Hepatocyte (in vitro differentiated cells): ENCODE results near the gene ATP6V1F. TPM values are rescaled to one million over a fixed set of nuclear protein-coding genes. Genes with fewer than 3 reads are reported as not detected.

Experiments
- DNase-seq: peaks from one replicate; pipeline ENCODE4 v3.0.0-alpha.2; 2016; ENCODE audit warnings: low spot score
- H2AFZ ChIP-seq: fragments of 200-600 bp; sonication (generic); 2 replicates; pipeline ENCODE4 v1.6.0; 2016; ENCODE audit warnings: antibody characterized with exemption, mild to moderate bottlenecking
- H3K27ac ChIP-seq: fragments of 200-600 bp; sonication (generic); 2 replicates; pipeline ENCODE4 v1.5.1; 2016; ENCODE audit warnings: mild to moderate bottlenecking
- H3K27me3 ChIP-seq: fragments of 200-600 bp; sonication (generic); 2 replicates; pipeline ENCODE4 v1.6.1; 2016
- H3K36me3 ChIP-seq: fragments of 200-600 bp; sonication (generic); replicated peaks from 2 replicates; pipeline ENCODE4 v1.5.1; 2016; ENCODE audit warnings: low read depth; ENCODE audit not compliant: insufficient read depth
- H3K4me1 ChIP-seq: fragments of 200-600 bp; sonication (generic); 2 replicates; pipeline ENCODE4 v1.5.1; 2016; ENCODE audit warnings: mild to moderate bottlenecking, moderate library complexity; ENCODE audit not compliant: insufficient read depth
- H3K4me2 ChIP-seq: fragments of 200-600 bp; sonication (generic); 2 replicates; pipeline ENCODE4 v1.6.0; 2016
- H3K4me3 ChIP-seq: fragments of 200-600 bp; sonication (generic); 2 replicates; pipeline ENCODE4 v1.5.1; 2016; ENCODE audit warnings: mild to moderate bottlenecking
- H3K79me2 ChIP-seq: fragments of 200-600 bp; sonication (generic); 2 replicates; pipeline ENCODE4 v1.6.0; 2017; ENCODE audit warnings: mild to moderate bottlenecking
- H3K9me2 ChIP-seq: fragments of 200-600 bp; sonication (generic); replicated peaks from 2 replicates; pipeline ENCODE4 v1.6.0; 2017; ENCODE audit warnings: mild to moderate bottlenecking; ENCODE audit not compliant: insufficient read depth
- H3K9me3 ChIP-seq: fragments of 200-600 bp; sonication (generic); 2 replicates; pipeline ENCODE4 v1.5.1; 2016; ENCODE audit warnings: low read depth, mild to moderate bottlenecking
- H4K20me1 ChIP-seq: fragments of 200-600 bp; sonication (generic); 2 replicates; pipeline ENCODE4 v1.6.0; 2016; ENCODE audit warnings: mild to moderate bottlenecking; ENCODE audit not compliant: insufficient read depth, poor library complexity, severe bottlenecking
- CTCF ChIP-seq: fragments of 200-600 bp; sonication (generic); IDR thresholded peaks from 2 replicates; pipeline ENCODE4 v1.5.1; 2016; ENCODE audit warnings: antibody characterized with exemption, mild to moderate bottlenecking; ENCODE audit not compliant: poor library complexity
- EZH2 ChIP-seq: fragments of 200-600 bp; sonication (generic); IDR thresholded peaks from 2 replicates; pipeline ENCODE4 v1.6.1; 2016; ENCODE audit warnings: antibody characterized with exemption, mild to moderate bottlenecking, borderline replicate concordance
- EZH2phosphoT487 ChIP-seq: fragments of 200-600 bp; sonication (generic); IDR thresholded peaks from one replicate; pipeline ENCODE4 v1.6.1; 2018; ENCODE audit warnings: antibody characterized with exemption, mild to moderate bottlenecking, low read depth, moderate library complexity; ENCODE audit not compliant: unreplicated experiment, severe bottlenecking
- WGBS: methylation state at CpG from one replicate; pipeline ENCODE4 v1.1.6; 2016; ENCODE audit warnings: low lambda C conversion rate; ENCODE audit errors: missing lambda C conversion rate; 5-methylcytosine and 5-hydroxymethylcytosine counted together
- polyA plus RNA-seq: library from polyadenylated mRNA; unstranded; fragments of >200 nt; fragmentation: Nextera tagmentation; extraction: Ambion mirVana; gene quantifications from 2 replicates; pipeline ENCODE4 v1.2.1, GENCODE V29; 2016
- total RNA-seq: library from RNA; depleted of rRNA; stranded (reverse); fragments of >200 nt; gene quantifications from 2 replicates; pipeline ENCODE4 v1.2.3, GENCODE V29; 2014

The ATP6V1F gene
- total and polyA plus RNA-seq, 2 experiments from 2014 or later, result 184 to 422 TPM

- no peaks in the 10 kb centered on the region for H3K9me3 ChIP-seq
- H3K79me2 ChIP-seq, result no peaks in the 10 kb centered on the region
- no peaks in the 10 kb centered on the region for H3K36me3 ChIP-seq
- no peaks in the 10 kb centered on the region for H3K27me3 ChIP-seq
- H3K4me3 ChIP-seq, result no peak overlapping the region
- H3K4me2 ChIP-seq, result no peak overlapping the region
- no peak overlapping the region for H2AFZ ChIP-seq
- WGBS, result 91% methylated on average over 17 of the region's 17 CpGs
- no peak for DNase-seq
- no peak overlapping the region for H3K27ac ChIP-seq
- no peaks in the 10 kb centered on the region for H4K20me1 ChIP-seq
- H3K4me1 ChIP-seq, result peaks cover 4% of the 10 kb centered on the region
- TF ChIP-seq CTCF (no peak), EZH2 (no peak), EZH2phosphoT487 (no peak)
- H3K9me2 ChIP-seq, result no peaks in the 10 kb centered on the region
Measured at GRCh38 chr7:128838981-128839731, 23.5 kb upstream of the ATP6V1F start.

- H4K20me1 ChIP-seq, result no peaks in the 10 kb centered on the region
Measured at GRCh38 chr7:128839751-128840177, 22.9 kb upstream of the ATP6V1F start.

GRCh38 chr7:128840326-128841170, 22.1 kb upstream of the ATP6V1F start:
- H3K27me3 ChIP-seq, result no peaks in the 10 kb centered on the region
- DNase-seq, result no peak
- no peaks in the 10 kb centered on the region for H3K4me1 ChIP-seq
- no peaks in the 10 kb centered on the region for H3K79me2 ChIP-seq
- no peak overlapping the region for H3K4me2 ChIP-seq
- H4K20me1 ChIP-seq, result no peaks in the 10 kb centered on the region
- H3K9me3 ChIP-seq, result no peaks in the 10 kb centered on the region
- WGBS, result 96% methylated on average over 21 of the region's 23 CpGs
- no peak overlapping the region for H3K27ac ChIP-seq
- H3K4me3 ChIP-seq, result no peak overlapping the region
- no peak overlapping the region for H2AFZ ChIP-seq
- TF ChIP-seq CTCF (no peak), EZH2 (no peak), EZH2phosphoT487 (no peak)
- no peaks in the 10 kb centered on the region for H3K9me2 ChIP-seq
- no peaks in the 10 kb centered on the region for H3K36me3 ChIP-seq

More at GRCh38 chr7:128839751-128840177, 22.9 kb upstream of the ATP6V1F start:
- no peak for TF ChIP-seq EZH2phosphoT487
- no peak for TF ChIP-seq EZH2
- Histone ChIP-seq H2AFZ (no peak overlapping the region), H3K27ac (no peak overlapping the region), H3K4me3 (no peak overlapping the region), H3K4me2 (no peak overlapping the region), H3K9me3 (no peaks in the 10 kb centered on the region), H3K4me1 (no peaks in the 10 kb centered on the region), H3K9me2 (no peaks in the 10 kb centered on the region), H3K36me3 (no peaks in the 10 kb centered on the region), H3K27me3 (no peaks in the 10 kb centered on the region), H3K79me2 (no peaks in the 10 kb centered on the region)
- no peak for DNase-seq
- WGBS, result 89% methylated on average over 13 of the region's 13 CpGs
